ENCODE data around the gene IRAK1.

The IRAK1 gene

DNA sequence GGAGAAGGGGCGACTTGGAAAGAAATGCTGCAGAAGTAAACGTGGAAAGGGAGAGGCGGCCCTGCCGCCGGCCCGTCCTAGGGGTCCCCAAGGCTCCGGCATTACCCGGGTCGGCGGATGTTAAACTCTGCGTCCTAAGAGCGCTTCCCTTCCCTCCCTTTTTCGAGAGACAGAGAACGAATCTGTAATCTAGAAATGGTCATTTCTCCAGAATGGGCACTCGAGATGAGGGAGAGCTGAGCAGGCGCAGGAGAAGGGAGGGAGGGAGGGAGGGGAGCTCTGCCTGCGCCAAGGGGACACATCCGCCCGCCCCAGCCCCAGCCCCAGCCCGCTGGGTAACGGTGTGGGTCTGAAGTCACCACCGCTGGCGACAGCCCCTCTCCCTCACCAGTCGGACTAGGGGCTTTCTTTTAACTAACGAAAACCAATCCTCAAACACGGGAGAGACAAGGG, 49.8 kb downstream of the IRAK1 start:
- no peak for DNase-seq

DNA sequence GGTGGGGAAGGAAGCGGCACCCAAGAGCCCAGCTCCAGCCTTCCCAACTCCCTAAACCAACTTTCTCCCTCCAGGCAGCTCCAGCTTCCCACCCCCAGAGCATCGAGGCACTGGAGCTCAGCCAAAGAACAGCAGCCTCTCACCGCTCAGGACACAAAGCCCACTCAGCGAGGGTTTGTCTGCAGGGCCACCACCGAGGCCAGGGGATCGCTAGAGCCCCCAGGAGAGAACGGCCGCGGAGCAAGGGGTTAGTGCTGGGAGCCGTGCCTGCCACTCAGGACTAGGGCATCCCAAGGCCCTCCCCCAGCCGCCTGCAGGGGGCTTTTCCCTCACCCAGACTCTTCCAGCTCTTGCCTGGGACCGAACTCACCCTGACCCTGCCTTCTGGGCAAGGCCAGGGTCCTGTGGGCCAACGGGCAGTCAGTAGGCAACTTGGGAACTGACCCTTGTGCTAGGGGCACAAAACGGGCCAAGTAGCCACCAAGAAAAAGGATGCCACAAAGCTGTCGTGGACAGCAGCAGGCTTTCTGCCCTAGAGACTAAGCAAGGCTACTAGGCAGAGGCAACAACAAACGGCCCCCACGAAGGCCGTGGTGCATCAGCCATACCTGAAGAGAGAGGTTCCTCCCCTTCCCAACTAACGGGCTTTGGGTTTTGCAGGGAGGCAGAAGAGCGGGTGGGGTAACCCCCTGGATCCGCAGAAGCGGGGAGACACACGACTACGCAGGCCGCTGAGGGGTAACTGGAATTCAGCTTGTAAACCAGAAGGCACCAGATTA, 50.4 kb downstream of the IRAK1 start:
- DNase-seq = peak in 1 of 2 experiments; percentile 38

DNA sequence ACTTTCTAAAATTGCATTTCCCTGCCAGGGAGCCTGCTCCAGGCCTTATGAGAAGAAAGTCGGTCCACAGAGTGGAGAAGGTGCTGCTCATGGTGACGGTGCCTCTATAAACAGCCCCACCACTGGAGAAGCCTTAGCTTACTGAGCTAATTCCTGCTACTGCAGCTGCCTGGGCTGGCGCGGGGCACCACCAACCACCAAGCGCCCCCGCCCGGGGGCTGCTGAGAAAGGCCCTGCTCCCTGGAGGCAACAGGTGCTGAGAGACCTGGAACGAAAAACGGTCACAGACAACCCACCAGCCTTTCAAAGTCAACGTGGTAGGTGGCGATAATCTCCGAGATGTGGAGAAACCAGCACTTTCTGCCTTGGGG, 51.0 kb downstream of the IRAK1 start:
- DNase-seq = peak; percentile 18 to 74

- DNase-seq = no peak
These were observed 51.4 kb downstream of the IRAK1 start for GRCh38 chrX:153968255-153968654.

DNA sequence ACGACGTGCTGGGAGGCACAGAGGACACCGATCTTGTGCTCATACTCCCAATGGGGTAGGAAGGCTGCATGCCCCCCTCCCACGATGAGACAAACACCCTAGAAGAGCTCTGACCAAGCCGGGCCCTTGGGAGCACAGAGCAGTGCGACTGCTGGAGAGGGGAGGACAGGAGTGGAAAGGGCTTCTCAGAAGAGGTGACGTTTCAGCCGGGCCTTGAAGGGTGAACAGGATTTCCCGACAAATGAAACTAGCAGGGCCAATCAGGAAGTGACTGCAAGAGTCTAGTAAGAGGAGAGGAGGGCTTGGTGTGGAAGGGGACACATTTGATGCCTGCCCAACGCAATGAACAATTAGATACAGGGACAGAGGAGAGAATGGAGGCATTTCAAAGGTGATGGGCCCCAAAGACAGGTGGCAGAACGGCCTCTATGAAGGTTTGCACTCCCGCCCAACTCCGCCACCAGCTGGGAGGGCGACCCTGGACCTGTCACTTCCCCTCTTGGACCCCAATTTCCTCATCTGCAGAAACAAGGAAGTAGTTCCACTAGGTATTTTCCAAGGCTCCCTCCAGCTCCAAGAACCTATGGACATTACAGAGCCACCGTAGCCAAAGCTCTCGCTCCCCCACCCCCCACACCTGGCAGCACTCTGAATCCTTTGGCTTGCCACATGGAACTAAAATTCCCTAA, 52.0 kb downstream of the IRAK1 start:
- no peak for DNase-seq

DNA sequence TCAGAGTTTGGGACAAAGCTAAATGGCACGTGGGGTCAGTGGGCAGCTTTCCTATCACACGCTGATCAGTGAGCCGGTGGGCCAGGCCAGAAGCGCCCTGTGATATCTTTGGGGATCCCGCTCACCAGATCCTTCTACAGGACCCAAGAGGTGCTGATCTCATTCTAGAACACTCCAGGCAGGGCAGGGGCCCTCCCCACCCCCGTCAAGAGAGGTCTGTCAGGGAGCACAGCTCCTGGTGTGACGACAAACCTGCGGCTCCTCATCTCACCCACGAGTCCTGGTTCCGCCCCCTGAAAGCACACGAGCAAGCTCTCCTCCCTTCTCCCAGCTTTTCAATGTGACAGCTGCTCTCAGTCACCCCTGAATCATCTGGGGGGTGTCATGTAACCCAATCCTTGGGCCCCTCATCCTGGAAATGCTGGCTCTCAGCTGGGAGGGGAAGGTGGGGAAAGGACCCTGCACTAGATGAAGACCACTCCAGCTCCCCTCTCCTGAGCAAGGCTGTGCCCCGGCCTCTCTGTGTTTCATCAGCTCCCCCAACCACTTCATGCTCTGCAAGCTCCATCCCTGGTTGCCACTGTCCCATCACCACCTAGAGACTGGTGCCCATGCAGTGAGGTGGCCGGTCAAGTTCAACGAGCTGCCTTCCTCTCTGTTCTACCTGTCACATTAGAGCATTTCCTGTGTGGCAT, 52.7 kb downstream of the IRAK1 start:
- no peak for DNase-seq

- DNase-seq = no peak
These were observed 53.4 kb downstream of the IRAK1 start for GRCh38 chrX:153966283-153966688.

DNA sequence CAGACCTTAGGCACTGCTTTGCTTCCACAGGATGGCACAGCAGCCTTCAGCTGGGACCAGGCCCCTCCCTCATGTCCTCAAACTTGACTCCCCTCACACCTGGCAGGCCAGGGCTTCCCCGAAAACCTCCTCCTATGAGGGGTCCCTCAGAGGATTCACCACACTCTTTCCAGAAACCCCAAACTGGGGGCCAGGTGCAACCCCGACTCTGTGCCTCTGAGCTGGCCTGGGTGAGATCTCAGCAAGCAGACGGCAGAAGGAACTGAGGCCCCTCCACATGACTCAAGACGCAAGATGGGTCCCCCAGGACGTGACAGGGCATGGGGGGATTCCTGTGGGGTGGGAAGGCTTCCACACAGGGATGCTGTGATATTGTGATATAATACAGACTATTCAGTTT, 54.3 kb downstream of the IRAK1 start:
- no peak for DNase-seq

- DNase-seq = no peak
These were observed 55.6 kb downstream of the IRAK1 start for GRCh38 chrX:153964105-153964504.

DNA sequence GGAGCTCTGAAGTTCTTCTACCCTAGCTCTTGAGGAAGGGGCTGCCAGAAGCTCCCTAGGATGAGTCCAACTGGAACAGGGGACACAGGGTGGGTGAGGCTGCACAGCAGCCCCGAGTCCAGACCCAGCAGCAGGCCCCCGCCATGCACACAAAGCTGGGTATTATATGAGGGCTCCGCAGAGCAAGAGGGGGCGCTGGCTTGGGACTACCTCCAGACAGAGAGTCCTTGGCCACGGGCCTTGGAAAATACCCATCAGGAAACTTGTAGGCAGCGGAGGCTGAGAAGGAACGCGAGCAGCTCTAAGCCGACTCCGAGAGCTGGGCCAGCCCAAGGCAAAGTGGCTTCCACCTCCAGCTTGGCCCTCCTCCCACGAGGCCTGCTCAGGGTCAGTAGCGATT, 56.2 kb downstream of the IRAK1 start:
- DNase-seq = no peak

DNA sequence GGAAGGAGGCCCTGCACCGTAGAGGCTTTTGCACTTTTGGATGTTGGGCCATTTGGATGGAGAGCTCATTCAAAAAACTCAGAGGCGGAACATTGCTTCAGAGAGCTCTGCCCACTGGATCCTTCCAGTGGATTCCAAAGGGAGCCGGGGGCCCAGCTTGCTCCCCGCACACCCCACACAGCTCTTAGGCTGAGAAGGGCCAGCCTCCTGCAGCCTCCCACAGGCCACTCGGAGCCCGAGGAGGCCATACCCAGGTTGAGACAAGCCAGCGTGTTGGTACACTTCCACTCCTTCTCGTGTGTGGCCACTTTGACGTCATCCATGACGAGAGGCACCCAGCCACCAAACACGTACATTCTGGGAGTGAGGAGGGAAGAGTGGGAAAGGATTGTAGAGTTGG, 58.4 kb downstream of the IRAK1 start:
- no peak for DNase-seq

GRCh38 chrX:153960786-153961185, 58.9 kb downstream of the IRAK1 start:
- no peak for DNase-seq

Measured in NCI-H526 (cell line).